Muscle of leg (tissue), 11 donors: ENCODE data around the gene GATAD2B. TPM values are rescaled to one million over a fixed set of nuclear protein-coding genes. Genes with fewer than 3 reads are reported as not detected.
A peak's percentile ranks its signal among the peaks of the same experiment; 100 is the strongest.

Experiments
- DNase-seq: peaks from one replicate; pipeline ENCODE4 v3.0.0; 2013
- H3K27ac ChIP-seq: one replicate; pipeline ENCODE4 v1.5.1; 2013; ENCODE audit warnings: mild to moderate bottlenecking, low read length, control low read depth
- H3K27me3 ChIP-seq: one replicate; pipeline ENCODE4 v1.6.1; 2013; ENCODE audit warnings: low read length; ENCODE audit not compliant: control insufficient read depth, insufficient read depth
- H3K36me3 ChIP-seq: one replicate; pipeline ENCODE4 v1.6.1; 2013; ENCODE audit warnings: low read length; ENCODE audit not compliant: control insufficient read depth, insufficient read depth
- H3K4me1 ChIP-seq: one replicate; pipeline ENCODE4 v1.6.1; 2013; ENCODE audit warnings: low read length; ENCODE audit not compliant: control insufficient read depth, insufficient read depth
- H3K4me3 ChIP-seq: one replicate; pipeline ENCODE4 v1.5.1; 2013; ENCODE audit warnings: low read length, control low read depth
- H3K9me3 ChIP-seq: replicated peaks from 2 replicates; pipeline ENCODE4 v1.6.1; 2013; ENCODE audit warnings: low read depth, low read length; ENCODE audit not compliant: control insufficient read depth
- whole genome bisulfite sequencing: methylation state at CpG from one replicate; pipeline ENCODE4 v1.1.5; 2013; ENCODE audit warnings: missing lambda C conversion rate; ENCODE audit not compliant: insufficient coverage; 5-methylcytosine and 5-hydroxymethylcytosine counted together
- polyA plus RNA-seq, 8 donors: library from polyadenylated mRNA; unstranded; fragments of 120-200 nt; gene quantifications; one replicate each; pipeline versions ENCODE4 v1.2.1 to v1.2.3, GENCODE V29; 2013; ENCODE audit warnings: inconsistent platforms in 1 of 8, low replicate concordance in 1 of 8; ENCODE audit not compliant: insufficient read length in 8 of 8, insufficient read depth in 1 of 8
- total RNA-seq: library from RNA; stranded (reverse); fragments of 120-200 nt; gene quantifications from one replicate; pipeline ENCODE4 v1.2.4, GENCODE V29; 2013

Gene GATAD2B
- total and polyA plus RNA-seq, 9 donors = 8.8 to 18.3 (median 14.0) TPM

DNA sequence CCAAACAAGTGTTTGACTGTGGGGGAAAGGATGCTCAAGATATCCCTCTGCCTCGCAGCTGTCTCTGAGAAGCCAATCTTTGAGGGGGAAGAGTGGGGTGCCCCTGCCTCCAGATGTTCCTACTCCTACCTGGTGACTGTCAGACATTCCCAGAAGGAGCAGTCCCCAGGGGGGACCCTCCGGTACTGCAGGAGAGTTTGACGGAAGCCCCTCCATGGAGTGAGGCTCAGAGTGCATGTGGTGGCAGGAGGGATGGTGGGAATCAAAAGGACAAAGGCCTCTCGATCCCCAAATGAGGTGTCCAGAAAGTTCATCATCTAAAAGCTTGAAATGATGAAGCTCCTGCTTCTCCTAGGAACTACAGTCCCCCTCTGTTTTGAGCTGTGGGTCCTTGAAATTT is 142.2 kb downstream of the GATAD2B start:
- 80% methylated on average over 1 of the region's 4 CpGs for WGBS
- Histone ChIP-seq H3K4me3 (no peak overlapping the region), H3K9me3 (no peaks in the 10 kb centered on the region), H3K4me1 (peaks cover 22% of the 10 kb centered on the region), H3K27ac (no peak overlapping the region), H3K36me3 (peaks cover 24% of the 10 kb centered on the region), H3K27me3 (no peaks in the 10 kb centered on the region)
- no peak for DNase-seq

DNA sequence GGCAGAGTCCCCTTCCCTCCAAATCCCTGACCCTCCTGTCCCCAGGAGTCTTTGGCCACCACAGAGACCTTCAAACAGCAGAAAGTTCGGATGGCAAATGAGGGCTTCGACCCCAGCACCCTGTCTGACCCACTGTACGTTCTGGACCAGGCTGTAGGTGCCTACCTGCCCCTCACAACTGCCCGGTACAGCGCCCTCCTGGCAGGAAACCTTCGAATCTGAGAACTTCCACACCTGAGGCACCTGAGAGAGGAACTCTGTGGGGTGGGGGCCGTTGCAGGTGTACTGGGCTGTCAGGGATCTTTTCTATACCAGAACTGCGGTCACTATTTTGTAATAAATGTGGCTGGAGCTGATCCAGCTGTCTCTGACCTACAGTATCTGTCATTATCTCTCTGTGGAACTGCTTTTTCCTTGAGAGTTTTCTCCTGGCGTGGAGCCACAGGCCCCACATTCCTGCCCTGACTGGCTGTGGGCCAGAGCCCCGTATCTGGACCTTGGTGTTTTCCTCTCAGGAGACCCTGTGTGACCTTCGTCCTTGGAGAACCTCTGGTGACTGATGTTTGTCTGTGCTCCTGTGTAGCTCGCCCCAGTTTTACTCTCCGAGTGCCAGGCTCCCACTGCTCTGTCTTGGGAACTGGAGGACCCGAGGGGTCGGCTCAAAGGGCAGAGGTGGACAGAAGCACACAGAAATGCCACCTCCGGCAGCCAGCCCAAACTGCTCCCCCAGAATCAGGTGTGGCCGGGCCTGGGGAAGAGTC is 142.8 kb downstream of the GATAD2B start:
- Histone ChIP-seq H3K4me1 (peaks cover 26% of the 10 kb centered on the region), H3K27ac (no peak overlapping the region)
- no peak for DNase-seq

DNA sequence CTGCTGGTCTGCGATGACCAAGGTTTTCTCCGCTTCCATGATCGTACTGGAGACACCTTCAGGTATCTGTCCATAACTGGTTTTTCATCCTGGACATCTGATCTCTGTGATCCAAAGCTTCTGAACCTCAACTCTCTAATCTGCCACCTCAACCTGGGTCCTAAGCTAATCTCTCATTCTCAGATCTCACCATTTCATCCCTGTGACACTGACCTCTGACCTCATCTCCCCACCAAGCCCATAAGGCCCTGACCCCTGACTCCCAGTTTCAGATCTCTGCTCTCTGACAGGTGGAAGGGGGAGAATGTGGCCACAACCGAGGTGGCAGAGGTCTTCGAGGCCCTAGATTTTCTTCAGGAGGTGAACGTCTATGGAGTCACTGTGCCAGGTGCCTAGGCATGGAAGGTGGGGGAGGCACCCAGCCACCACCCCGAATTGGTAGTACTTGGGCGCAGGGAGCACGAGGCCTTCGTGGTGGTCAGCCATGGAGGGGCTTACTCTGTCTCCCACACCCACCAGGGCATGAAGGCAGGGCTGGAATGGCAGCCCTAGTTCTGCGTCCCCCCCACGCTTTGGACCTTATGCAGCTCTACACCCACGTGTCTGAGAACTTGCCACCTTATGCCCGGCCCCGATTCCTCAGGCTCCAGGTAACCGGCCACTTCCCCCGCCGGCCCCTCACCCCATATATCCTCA is 143.8 kb downstream of the GATAD2B start:
- H3K27me3 ChIP-seq = no peaks in the 10 kb centered on the region
- WGBS = 92% methylated on average over 13 of the region's 18 CpGs
- peaks cover 24% of the 10 kb centered on the region for H3K36me3 ChIP-seq
- no peak overlapping the region for H3K4me3 ChIP-seq
- no peak for DNase-seq
- no peaks in the 10 kb centered on the region for H3K9me3 ChIP-seq
- no peak overlapping the region for H3K27ac ChIP-seq
- peaks cover 35% of the 10 kb centered on the region for H3K4me1 ChIP-seq

More for the DNA sequence above, 142.8 kb downstream of the GATAD2B start:
- WGBS = 85% methylated on average over 16 of the region's 17 CpGs
- Histone ChIP-seq H3K36me3 (peaks cover 24% of the 10 kb centered on the region), H3K9me3 (no peaks in the 10 kb centered on the region), H3K4me3 (no peak overlapping the region), H3K27me3 (no peaks in the 10 kb centered on the region)

DNA sequence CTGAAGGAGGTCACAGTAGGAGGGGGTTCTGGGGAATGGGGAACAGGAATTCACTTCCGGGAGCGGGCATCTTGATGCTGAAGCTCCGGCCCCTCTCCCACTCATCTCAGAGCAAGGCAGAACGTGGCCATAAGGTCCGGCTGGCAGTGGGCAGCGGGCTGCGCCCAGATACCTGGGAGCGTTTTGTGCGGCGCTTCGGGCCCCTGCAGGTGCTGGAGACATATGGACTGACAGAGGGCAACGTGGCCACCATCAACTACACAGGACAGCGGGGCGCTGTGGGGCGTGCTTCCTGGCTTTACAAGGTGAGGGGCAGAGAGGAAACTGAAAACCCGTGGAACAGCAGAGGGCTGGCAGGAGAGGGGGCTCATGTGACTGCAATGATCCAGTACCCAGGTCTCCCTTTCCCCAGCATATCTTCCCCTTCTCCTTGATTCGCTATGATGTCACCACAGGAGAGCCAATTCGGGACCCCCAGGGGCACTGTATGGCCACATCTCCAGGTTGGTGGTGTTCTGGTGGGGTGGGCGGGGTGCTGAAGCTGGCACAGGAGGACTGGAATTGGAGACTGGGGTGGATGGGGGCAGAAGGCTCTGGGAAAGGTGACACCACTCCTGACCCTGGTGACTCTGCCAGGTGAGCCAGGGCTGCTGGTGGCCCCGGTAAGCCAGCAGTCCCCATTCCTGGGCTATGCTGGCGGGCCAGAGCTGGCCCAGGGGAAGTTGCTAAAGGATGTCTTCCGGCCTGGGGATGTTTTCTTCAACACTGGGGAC is 144.5 kb downstream of the GATAD2B start:
- Histone ChIP-seq H3K9me3 (no peaks in the 10 kb centered on the region), H3K27me3 (no peaks in the 10 kb centered on the region), H3K4me3 (no peak overlapping the region), H3K27ac (no peak overlapping the region), H3K4me1 (peaks cover 39% of the 10 kb centered on the region), H3K36me3 (peaks cover 27% of the 10 kb centered on the region)
- 91% methylated on average over 15 of the region's 22 CpGs for WGBS
- DNase-seq = no peak

DNA sequence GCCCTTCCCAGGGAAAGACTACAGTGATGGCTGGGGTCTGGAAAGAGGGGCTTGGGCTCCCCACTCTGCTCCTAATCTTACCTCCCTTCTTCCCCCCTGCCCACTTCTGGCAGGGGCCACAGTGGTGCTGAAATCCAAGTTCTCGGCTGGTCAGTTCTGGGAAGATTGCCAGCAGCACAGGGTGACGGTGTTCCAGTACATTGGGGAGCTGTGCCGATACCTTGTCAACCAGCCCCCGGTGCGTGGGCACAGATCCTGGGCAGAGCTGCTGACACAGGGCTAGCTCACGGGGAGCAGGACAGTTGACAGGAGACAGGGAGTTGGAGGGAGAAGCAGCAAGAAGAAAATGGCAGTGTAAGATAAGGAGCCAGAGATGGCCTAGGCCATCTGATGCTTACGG is 145.1 kb downstream of the GATAD2B start:
- peaks cover 33% of the 10 kb centered on the region for H3K36me3 ChIP-seq
- H3K4me3 ChIP-seq = no peak overlapping the region
- WGBS = 66% methylated on average over 7 of the region's 7 CpGs
- H3K27me3 ChIP-seq = no peaks in the 10 kb centered on the region
- peaks cover 41% of the 10 kb centered on the region for H3K4me1 ChIP-seq
- H3K27ac ChIP-seq = no peak overlapping the region
- no peaks in the 10 kb centered on the region for H3K9me3 ChIP-seq
- DNase-seq = no peak

DNA sequence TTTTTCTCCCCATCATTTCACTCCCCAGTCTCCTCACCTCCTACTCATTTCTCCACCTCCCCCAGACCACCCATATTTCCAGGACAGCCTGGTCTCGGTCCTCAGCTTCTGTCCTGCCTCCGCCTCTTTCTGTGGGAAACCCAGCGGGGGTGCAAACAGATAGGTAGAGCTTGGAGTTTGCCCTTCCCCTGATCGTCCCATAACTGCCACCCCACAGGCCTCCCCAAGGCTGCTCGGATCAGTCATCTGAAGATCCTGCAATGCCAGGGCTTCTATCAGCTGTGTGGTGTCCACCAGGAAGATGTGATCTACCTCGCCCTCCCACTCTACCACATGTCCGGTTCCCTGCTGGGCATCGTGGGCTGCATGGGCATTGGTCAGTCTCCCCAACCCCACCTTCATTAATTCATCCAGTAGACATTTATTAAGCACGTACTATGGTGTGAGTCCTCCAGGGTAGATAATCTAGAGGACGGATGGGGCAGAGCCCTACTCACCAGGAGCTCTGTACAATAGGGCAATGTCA is 145.9 kb downstream of the GATAD2B start:
- Histone ChIP-seq H3K36me3 (peaks cover 39% of the 10 kb centered on the region), H3K27ac (no peak overlapping the region), H3K9me3 (no peaks in the 10 kb centered on the region), H3K27me3 (no peaks in the 10 kb centered on the region), H3K4me3 (no peak overlapping the region), H3K4me1 (peaks cover 46% of the 10 kb centered on the region)
- 83% methylated on average over 10 of the region's 10 CpGs for WGBS
- no peak for DNase-seq

DNA sequence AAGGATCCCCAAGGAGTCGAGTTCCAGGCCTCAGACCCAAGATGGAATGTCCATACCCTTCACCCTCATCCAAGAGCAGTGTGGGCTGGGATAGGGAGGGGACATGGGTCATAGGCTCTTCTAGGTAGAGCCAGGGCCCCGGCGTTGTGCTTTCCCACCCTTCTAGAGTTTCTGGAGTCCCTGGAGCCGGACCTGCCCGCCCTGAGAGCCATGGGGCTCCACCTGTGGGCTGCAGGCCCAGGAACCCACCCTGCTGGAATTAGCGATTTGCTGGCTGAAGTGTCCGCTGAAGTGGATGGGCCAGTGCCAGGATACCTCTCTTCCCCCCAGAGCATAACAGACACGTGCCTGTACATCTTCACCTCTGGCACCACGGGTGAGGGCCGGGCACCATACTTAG is 146.4 kb downstream of the GATAD2B start:
- peak overlapping the region; percentile 70 for H3K4me3 ChIP-seq
- no peaks in the 10 kb centered on the region for H3K9me3 ChIP-seq
- peaks cover 44% of the 10 kb centered on the region for H3K36me3 ChIP-seq
- 62% methylated on average over 9 of the region's 10 CpGs for WGBS
- H3K4me1 ChIP-seq = peaks cover 47% of the 10 kb centered on the region
- DNase-seq = no peak
- H3K27ac ChIP-seq = no peak overlapping the region
- H3K27me3 ChIP-seq = no peaks in the 10 kb centered on the region

DNA sequence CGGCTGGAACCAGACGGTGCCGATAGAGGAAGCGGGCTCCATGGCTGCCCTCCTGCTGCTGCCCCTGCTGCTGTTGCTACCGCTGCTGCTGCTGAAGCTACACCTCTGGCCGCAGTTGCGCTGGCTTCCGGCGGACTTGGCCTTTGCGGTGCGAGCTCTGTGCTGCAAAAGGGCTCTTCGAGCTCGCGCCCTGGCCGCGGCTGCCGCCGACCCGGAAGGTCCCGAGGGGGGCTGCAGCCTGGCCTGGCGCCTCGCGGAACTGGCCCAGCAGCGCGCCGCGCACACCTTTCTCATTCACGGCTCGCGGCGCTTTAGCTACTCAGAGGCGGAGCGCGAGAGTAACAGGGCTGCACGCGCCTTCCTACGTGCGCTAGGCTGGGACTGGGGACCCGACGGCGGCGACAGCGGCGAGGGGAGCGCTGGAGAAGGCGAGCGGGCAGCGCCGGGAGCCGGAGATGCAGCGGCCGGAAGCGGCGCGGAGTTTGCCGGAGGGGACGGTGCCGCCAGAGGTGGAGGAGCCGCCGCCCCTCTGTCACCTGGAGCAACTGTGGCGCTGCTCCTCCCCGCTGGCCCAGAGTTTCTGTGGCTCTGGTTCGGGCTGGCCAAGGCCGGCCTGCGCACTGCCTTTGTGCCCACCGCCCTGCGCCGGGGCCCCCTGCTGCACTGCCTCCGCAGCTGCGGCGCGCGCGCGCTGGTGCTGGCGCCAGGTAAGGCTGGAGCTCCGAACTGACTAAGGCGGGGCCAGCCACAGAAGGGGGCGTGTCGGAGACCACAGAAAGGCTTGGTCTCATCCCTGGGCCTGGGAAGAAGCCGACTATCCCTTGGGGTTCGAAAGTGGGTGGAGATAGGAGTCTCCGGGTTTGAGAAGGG is 147.1 kb downstream of the GATAD2B start:
- Histone ChIP-seq H3K4me1 (peaks cover 48% of the 10 kb centered on the region), H3K36me3 (peaks cover 47% of the 10 kb centered on the region), H3K9me3 (no peaks in the 10 kb centered on the region), H3K4me3 (peak overlapping the region; percentile 70), H3K27ac (peak overlapping the region; percentile 89), H3K27me3 (no peaks in the 10 kb centered on the region)
- peak; percentile 87 for DNase-seq
- under 1% methylated on average over 80 of the region's 83 CpGs for WGBS

DNA sequence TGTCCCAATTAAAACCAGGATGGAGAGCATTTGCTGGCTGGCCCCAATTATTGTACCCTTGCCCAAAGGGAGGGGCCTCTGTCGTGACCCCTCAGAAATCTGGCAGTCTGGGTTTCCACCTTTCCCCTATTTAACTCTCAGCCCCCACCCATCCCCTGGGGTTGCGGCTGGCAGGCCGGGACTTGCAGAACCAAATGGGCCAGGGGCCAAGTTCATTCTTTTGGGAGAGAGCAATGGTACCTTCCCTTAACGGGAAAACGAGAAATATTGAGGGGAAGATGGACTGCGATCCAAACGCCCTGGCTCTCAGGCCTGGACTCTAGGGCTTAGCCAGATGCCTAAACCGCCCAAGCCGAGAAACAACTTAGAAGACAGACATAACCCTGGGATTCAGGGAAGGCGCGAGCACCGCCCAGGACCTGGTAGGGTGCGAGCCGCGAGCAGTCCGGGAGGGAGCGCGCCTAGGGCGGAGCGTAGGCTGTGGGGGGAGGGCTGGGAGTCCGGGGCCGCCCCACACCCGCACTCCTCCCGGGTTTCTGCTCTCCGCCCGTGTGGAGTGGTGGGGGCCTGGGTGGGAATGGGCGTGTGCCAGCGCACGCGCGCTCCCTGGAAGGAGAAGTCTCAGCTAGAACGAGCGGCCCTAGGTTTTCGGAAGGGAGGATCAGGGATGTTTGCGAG is 147.9 kb downstream of the GATAD2B start, which contains the start of gene SLC27A3:
SLC27A3 (plus strand) TSS at position 628 of the 678 bp plus-strand sequence. CDS start 91 bp downstream, outside the sequence.
- Histone ChIP-seq H3K36me3 (peaks cover 53% of the 10 kb centered on the region), H3K27me3 (no peaks in the 10 kb centered on the region), H3K4me3 (peak within 1 kb of the TSS; percentile 70), H3K4me1 (peaks cover 52% of the 10 kb centered on the region), H3K27ac (peak within 1 kb of the TSS; percentile 89), H3K9me3 (no peaks in the 10 kb centered on the region)
- WGBS = under 1% methylated on average over 33 of the region's 35 CpGs
- peak; percentile 93 for DNase-seq
